Mammary epithelial cell (primary cell): ENCODE measurements around the gene WSCD2.

Experiments used
- CTCF ChIP-seq, 2 donors: IDR thresholded peaks in 1 of 2; conservative IDR thresholded peaks in 1 of 2; 2 replicates each; pipeline ENCODE4 v1.5.1; 2011 to 2012; ENCODE audit warnings: inconsistent platforms in 2 of 2, low read length in 2 of 2, mild to moderate bottlenecking in 2 of 2, control low read depth in 1 of 2, low read depth in 1 of 2; ENCODE audit not compliant: insufficient read depth in 1 of 2; ENCODE audit errors: extremely low read depth in 1 of 2
- EZH2 ChIP-seq: IDR thresholded peaks from 2 replicates; pipeline ENCODE4 v1.6.1; 2012; ENCODE audit warnings: low read length, inconsistent platforms, borderline replicate concordance

DNA sequence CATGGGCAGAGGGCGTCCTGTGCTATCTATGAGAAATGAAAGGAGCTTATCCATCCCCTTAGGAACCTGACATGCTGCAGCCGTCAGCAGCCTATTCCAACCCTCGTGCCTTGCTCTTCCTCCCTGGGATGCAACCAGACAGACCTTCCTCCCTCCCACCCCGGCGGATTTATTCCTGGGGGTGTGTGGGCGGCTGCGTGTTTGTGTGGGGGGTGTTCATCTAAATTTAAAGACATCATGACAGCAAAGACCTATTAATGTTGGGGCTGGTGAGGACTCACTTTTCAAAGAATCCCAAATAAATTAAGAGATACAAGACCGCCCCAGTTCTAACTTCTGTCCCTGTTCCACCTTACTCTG, 52.0 kb downstream of the WSCD2 start:
- TF ChIP-seq CTCF (conservative IDR thresholded peaks at IDR 0.05 in 1 of 2, IDR thresholded peaks at IDR 0.05 in 1 of 2; ENCODE audit: extremely low read depth in 1 of 2, insufficient read depth in 1 of 2, low read depth in 1 of 2, low read length in 2 of 2), result no peak
- TF ChIP-seq EZH2, result no peak
